Transverse colon (tissue), 4 donors: ENCODE data around the gene UPP1.

Source experiments
- POLR2A ChIP-seq: fragments of 450-650 bp; IDR thresholded peaks from one replicate; pipeline ENCODE4 v1.6.1; 2016; ENCODE audit warnings: antibody characterized with exemption, mild to moderate bottlenecking, moderate library complexity
- POLR2AphosphoS5 ChIP-seq, 3 donors: sonication (generic); formaldehyde crosslinking; IDR thresholded peaks; one replicate each; pipeline ENCODE4 v1.6.1; 2016; ENCODE audit warnings: antibody characterized with exemption in 3 of 3
- TF ChIP-seq, protein P1 (sequence below), 5 experiments: fragments of 200-600 bp in 3 of 5; fragments of 450-650 bp in 2 of 5; sonication (generic) in 3 of 5; IDR thresholded peaks; 1 replicate in 2 of 5; 2 replicates in 3 of 5; pipeline ENCODE4 v1.5.1; 2016 to 2017; ENCODE audit warnings: antibody characterized with exemption in 5 of 5, inconsistent platforms in 3 of 5, mild to moderate bottlenecking in 2 of 5, moderate library complexity in 1 of 5

- TF ChIP-seq, protein P1, sequence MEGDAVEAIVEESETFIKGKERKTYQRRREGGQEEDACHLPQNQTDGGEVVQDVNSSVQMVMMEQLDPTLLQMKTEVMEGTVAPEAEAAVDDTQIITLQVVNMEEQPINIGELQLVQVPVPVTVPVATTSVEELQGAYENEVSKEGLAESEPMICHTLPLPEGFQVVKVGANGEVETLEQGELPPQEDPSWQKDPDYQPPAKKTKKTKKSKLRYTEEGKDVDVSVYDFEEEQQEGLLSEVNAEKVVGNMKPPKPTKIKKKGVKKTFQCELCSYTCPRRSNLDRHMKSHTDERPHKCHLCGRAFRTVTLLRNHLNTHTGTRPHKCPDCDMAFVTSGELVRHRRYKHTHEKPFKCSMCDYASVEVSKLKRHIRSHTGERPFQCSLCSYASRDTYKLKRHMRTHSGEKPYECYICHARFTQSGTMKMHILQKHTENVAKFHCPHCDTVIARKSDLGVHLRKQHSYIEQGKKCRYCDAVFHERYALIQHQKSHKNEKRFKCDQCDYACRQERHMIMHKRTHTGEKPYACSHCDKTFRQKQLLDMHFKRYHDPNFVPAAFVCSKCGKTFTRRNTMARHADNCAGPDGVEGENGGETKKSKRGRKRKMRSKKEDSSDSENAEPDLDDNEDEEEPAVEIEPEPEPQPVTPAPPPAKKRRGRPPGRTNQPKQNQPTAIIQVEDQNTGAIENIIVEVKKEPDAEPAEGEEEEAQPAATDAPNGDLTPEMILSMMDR (IDR thresholded peaks at IDR 0.05), result no peak
- TF ChIP-seq POLR2AphosphoS5 (IDR thresholded peaks at IDR 0.05) (no peak), POLR2A (no peak)
Measured at GRCh38 chr7:48102530-48102929, 13.5 kb downstream of the UPP1 start.
